Ishikawa (cell line): Measurements from ENCODE around the gene KCNQ1.

Experiments
- CEBPB ChIP-seq: IDR thresholded peaks from 2 replicates; pipeline ENCODE4 v1.6.1; 2012
- CREB1 ChIP-seq: IDR thresholded peaks from 2 replicates; pipeline ENCODE4 v1.6.1; 2012; ENCODE audit warnings: low read depth
- EGR1 ChIP-seq: IDR thresholded peaks from 2 replicates; pipeline ENCODE4 v1.6.1; 2012
- EP300 ChIP-seq: IDR thresholded peaks from 2 replicates; pipeline ENCODE4 v1.6.1; 2012; ENCODE audit warnings: borderline replicate concordance
- FOXM1 ChIP-seq: IDR thresholded peaks from 2 replicates; pipeline ENCODE4 v1.6.1; 2012; ENCODE audit warnings: low read depth, borderline replicate concordance
- MAX ChIP-seq: IDR thresholded peaks from 2 replicates; pipeline ENCODE4 v1.6.1; 2012
- NFIC ChIP-seq: IDR thresholded peaks from 2 replicates; pipeline ENCODE4 v1.6.1; 2012
- RAD21 ChIP-seq: IDR thresholded peaks from 2 replicates; pipeline ENCODE4 v1.6.1; 2012; ENCODE audit warnings: low read depth
- REST ChIP-seq: IDR thresholded peaks from 2 replicates; pipeline ENCODE4 v1.6.1; 2012; ENCODE audit warnings: low read depth, mild to moderate bottlenecking
- TAF1 ChIP-seq: IDR thresholded peaks from 2 replicates; pipeline ENCODE4 v1.6.1; 2012; ENCODE audit warnings: low read depth, mild to moderate bottlenecking
- TCF12 ChIP-seq: IDR thresholded peaks from 2 replicates; pipeline ENCODE4 v1.6.1; 2012; ENCODE audit warnings: low read depth
- TEAD4 ChIP-seq: IDR thresholded peaks from 2 replicates; pipeline ENCODE4 v1.6.1; 2012
- USF1 ChIP-seq: IDR thresholded peaks from 2 replicates; pipeline ENCODE4 v1.6.1; 2012
- YY1 ChIP-seq: IDR thresholded peaks from 2 replicates; pipeline ENCODE4 v1.6.1; 2012; ENCODE audit warnings: low read depth
- ZBTB7A ChIP-seq: IDR thresholded peaks from 2 replicates; pipeline ENCODE4 v1.6.1; 2012; ENCODE audit warnings: low read depth

KCNQ1 gene

DNA sequence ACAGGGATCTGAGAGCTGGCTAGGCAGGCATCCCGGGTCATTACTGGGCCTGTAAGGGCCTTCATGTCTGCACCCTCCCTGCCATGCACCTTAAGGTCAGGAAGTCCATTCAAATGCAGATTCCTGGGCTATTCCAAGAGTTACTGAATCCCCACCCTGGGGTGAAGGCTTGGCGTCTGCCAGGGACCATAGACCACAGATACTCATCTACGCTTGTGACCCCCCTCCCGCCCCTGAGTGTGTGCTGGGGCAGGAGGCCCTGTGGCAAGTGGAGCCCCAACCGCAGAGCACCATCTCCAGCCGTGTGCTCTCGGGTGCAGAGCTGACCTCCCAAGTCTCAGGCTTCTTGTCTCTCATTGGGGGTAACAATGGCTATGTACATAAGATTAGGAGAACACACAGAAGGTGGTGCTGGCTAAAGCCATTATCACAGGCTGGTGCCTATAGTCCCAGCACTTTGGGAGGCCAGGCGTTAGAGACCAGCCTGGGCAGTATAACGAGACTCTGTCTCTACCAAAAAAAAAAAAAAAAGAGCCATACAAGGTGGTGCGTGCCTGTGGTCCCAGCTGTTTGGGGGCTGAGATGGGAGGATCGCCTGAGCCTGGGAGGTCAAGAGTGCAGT, 274.1 kb downstream of the KCNQ1 start:
- TF ChIP-seq YY1 (no peak), USF1 (no peak), REST (no peak), CEBPB (no peak), RAD21 (no peak), EP300 (no peak), TEAD4 (no peak), NFIC (no peak), CREB1 (no peak), EGR1 (no peak), TAF1 (no peak), ZBTB7A (no peak), FOXM1 (no peak), TCF12 (no peak), MAX (no peak)

DNA sequence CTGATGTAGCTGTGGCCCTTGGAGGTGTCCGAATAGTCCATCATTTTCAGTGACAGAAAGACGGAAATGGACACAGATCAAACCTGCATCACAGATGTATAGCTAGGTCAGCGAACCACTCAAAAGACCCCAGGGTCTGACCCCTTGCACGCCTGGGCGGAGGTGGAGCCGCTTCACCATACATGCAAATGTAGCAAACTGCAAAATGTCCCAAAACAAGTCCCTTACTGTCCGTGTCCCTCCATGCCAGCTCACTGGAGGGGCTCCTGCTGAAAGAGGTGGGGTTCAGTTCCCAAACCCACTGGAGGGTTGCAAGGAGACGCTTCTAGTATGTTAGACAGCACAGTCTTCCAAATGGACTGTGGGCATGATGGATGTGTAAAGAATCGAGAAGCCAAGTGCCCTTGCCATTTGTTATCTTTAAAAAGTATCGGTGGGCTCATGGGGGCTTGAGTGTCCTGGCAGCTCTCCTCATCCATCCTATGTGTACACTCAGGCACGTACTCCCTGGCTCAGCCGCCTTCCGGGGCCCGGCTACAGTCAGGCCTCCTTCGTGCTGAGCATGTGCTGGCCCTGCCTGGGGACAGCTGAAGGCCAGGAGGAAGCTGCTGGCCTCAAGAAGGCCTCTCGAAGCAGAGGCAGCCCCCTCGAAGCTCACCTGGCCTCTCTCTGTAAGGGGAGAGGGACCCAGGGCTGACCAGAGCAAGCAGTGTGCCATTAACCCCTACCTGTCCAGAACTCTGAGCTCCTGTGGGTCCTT, 275.2 kb downstream of the KCNQ1 start:
- no peak for TF ChIP-seq TEAD4
- no peak for TF ChIP-seq CEBPB
- TF ChIP-seq RAD21, result no peak
- TF ChIP-seq EGR1, result no peak
- no peak for TF ChIP-seq REST
- TF ChIP-seq YY1, result no peak
- TF ChIP-seq CREB1, result no peak
- no peak for TF ChIP-seq TAF1
- TF ChIP-seq MAX, result no peak
- no peak for TF ChIP-seq USF1
- no peak for TF ChIP-seq NFIC
- no peak for TF ChIP-seq EP300

DNA sequence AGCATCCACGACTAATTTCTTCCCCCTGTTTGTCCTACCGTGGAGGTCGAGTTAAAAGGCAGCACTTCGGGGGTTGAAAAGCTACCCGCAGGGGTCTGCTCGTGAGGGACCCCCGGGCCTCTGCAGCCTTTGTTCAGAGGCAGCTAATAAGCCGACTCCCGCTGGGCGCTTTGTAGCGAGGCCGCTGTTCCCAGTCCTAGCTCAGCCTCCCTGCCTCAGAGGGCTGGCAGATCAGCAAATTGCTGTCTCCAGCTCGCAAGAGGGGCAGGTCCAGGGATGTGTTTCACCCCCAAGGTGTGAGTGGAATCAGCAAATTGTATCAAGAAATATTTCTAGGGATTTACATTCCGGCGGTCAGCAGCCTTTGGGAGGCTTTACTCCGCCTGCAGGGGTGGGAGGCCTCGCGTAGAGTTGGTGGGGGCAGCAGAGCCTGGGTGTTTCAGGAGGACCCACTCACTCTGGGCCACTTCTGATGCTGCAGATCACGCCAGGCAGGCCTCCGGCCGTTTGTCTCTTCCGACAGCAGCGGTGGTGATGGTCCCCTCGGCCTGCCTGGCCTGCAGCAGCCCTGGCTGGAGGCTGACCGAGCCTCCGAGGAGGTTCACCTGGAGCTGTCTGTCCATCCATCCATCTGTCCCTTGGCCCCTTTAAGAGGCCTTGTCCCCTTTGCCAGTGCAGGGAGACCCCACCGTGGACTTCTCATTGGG, 276.6 kb downstream of the KCNQ1 start:
- TF ChIP-seq TAF1, result no peak
- TF ChIP-seq NFIC, result no peak

GRCh38 chr11:2722955-2723354, 278.1 kb downstream of the KCNQ1 start:
- no peak for TF ChIP-seq ZBTB7A
- TF ChIP-seq FOXM1, result no peak
- TF ChIP-seq NFIC, result no peak
- no peak for TF ChIP-seq CREB1
- TF ChIP-seq CEBPB, result no peak
- no peak for TF ChIP-seq RAD21
- no peak for TF ChIP-seq TAF1
- no peak for TF ChIP-seq REST
- no peak for TF ChIP-seq TEAD4
- no peak for TF ChIP-seq YY1
- TF ChIP-seq MAX, result no peak
